Fibroblast of lung (primary cell): ENCODE results near the gene CCDC92. TPM values are rescaled to one million over a fixed set of nuclear protein-coding genes. Genes with fewer than 3 reads are reported as not detected.
A peak's percentile ranks its signal among the peaks of the same experiment; 100 is the strongest.

Source experiments
- DNase-seq, 2 donors: peaks; one replicate each; pipeline versions ENCODE4 v3.0.0 to v3.0.0-alpha.2; 2010; ENCODE audit warnings: low read depth in 2 of 2
- H2AFZ ChIP-seq: 2 replicates; pipeline ENCODE4 v1.5.1; 2012; ENCODE audit warnings: low read length, control low read depth, inconsistent platforms
- H3K27ac ChIP-seq: 2 replicates; pipeline ENCODE4 v1.5.1; 2011; ENCODE audit warnings: low read length, control low read depth; ENCODE audit not compliant: insufficient read depth
- H3K27me3 ChIP-seq: 2 replicates; pipeline ENCODE4 v1.5.1; 2011; ENCODE audit warnings: mild to moderate bottlenecking, low read length; ENCODE audit not compliant: control insufficient read depth, insufficient read depth
- H3K36me3 ChIP-seq: 2 replicates; pipeline ENCODE4 v1.5.1; 2011; ENCODE audit warnings: low read length; ENCODE audit not compliant: control insufficient read depth, insufficient read depth
- H3K4me1 ChIP-seq: 2 replicates; pipeline ENCODE4 v1.5.1; 2011; ENCODE audit warnings: low read length; ENCODE audit not compliant: control insufficient read depth, insufficient read depth; ENCODE audit errors: extremely low read depth
- H3K4me2 ChIP-seq: 2 replicates; pipeline ENCODE4 v1.5.1; 2011; ENCODE audit warnings: low read length, control low read depth; ENCODE audit not compliant: insufficient read depth; ENCODE audit errors: extremely low read depth
- H3K4me3 ChIP-seq, 4 experiments: fragments of 200-600 bp in 1 of 4; sonication (generic) in 1 of 4; replicated peaks in 1 of 4; 2 replicates each; pipeline ENCODE4 v1.5.1; 2011 to 2016; ENCODE audit warnings: low read length in 4 of 4, low read depth in 3 of 4, mild to moderate bottlenecking in 3 of 4, control low read depth in 2 of 4, inconsistent platforms in 1 of 4, mixed read lengths in 1 of 4; ENCODE audit not compliant: insufficient read depth in 1 of 4; ENCODE audit errors: control extremely low read depth in 1 of 4
- H3K79me2 ChIP-seq: 2 replicates; pipeline ENCODE4 v1.5.1; 2012; ENCODE audit warnings: mild to moderate bottlenecking, low read length, inconsistent platforms; ENCODE audit not compliant: control insufficient read depth, insufficient read depth
- H3K9ac ChIP-seq: 2 replicates; pipeline ENCODE4 v1.5.1; 2011; ENCODE audit warnings: mild to moderate bottlenecking, low read length, control low read depth; ENCODE audit not compliant: insufficient read depth
- H3K9me3 ChIP-seq: 2 replicates; pipeline ENCODE4 v1.5.1; 2012; ENCODE audit warnings: low read depth, low read length; ENCODE audit not compliant: control insufficient read depth, insufficient read depth
- H4K20me1 ChIP-seq: 2 replicates; pipeline ENCODE4 v1.5.1; 2011; ENCODE audit warnings: low read length; ENCODE audit not compliant: control insufficient read depth, insufficient read depth; ENCODE audit errors: extremely low read depth
- EZH2 ChIP-seq: IDR thresholded peaks from 2 replicates; pipeline ENCODE4 v1.5.1; 2012; ENCODE audit warnings: low read length, control low read depth, mild to moderate bottlenecking; ENCODE audit errors: missing control alignments
- polyA plus RNA-seq, 2 donors: library from polyadenylated mRNA; depleted of rRNA in 1 of 2; stranded (reverse) in 1 of 2; unstranded in 1 of 2; fragments of >200 nt; gene quantifications; 2 replicates each; pipeline ENCODE4 v1.2.1, GENCODE V29; 2011 to 2012; ENCODE audit warnings: missing spikeins in 1 of 2
- total RNA-seq: library from RNA; depleted of rRNA; stranded (reverse); fragments of >200 nt; gene quantifications from 2 replicates; pipeline ENCODE4 v1.2.1, GENCODE V29; 2014
- TF ChIP-seq, protein P1 (sequence below), 2 donors: IDR thresholded peaks in 1 of 2; conservative IDR thresholded peaks in 1 of 2; 1 replicate in 1 of 2; 2 replicates in 1 of 2; pipeline ENCODE4 v1.5.1; 2011 to 2012; ENCODE audit warnings: low read length in 2 of 2, control low read depth in 1 of 2, inconsistent platforms in 1 of 2, low read depth in 1 of 2, mild to moderate bottlenecking in 1 of 2

Gene CCDC92
- total and polyA plus RNA-seq, 2 donors (not counting 1 experiment from before 2014, with no cell fraction given) = 13.2 to 42.3 TPM

DNA sequence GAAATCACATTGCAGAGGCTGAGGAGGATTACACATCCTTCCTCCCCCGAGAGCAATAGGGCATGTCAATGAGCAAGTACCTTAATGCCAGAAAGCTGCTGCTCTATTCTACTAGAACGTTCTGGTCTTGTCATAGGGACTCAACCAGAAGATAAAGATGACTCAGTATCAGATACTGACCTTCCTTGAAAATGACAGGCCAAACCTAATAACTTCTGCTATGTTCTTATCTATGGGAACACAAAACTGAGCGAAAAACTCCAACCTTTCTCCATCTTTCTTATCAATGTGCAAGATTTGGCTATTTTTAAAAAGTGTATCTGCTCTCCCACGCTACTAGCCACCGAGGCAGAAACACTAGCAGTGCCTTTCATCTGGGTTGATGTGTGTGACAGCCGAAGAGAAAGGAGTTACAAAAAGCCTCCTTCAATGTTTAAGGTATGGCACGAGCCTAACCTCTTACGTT lies 5.5 kb downstream of the CCDC92 start:
- TF ChIP-seq, protein P1, sequence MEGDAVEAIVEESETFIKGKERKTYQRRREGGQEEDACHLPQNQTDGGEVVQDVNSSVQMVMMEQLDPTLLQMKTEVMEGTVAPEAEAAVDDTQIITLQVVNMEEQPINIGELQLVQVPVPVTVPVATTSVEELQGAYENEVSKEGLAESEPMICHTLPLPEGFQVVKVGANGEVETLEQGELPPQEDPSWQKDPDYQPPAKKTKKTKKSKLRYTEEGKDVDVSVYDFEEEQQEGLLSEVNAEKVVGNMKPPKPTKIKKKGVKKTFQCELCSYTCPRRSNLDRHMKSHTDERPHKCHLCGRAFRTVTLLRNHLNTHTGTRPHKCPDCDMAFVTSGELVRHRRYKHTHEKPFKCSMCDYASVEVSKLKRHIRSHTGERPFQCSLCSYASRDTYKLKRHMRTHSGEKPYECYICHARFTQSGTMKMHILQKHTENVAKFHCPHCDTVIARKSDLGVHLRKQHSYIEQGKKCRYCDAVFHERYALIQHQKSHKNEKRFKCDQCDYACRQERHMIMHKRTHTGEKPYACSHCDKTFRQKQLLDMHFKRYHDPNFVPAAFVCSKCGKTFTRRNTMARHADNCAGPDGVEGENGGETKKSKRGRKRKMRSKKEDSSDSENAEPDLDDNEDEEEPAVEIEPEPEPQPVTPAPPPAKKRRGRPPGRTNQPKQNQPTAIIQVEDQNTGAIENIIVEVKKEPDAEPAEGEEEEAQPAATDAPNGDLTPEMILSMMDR (conservative IDR thresholded peaks at IDR 0.05 in 1 of 2, IDR thresholded peaks at IDR 0.05 in 1 of 2; ENCODE audit: low read depth in 1 of 2, low read length in 2 of 2) = no peak
- TF ChIP-seq EZH2 = no peak
- Histone ChIP-seq H3K4me2 (no peak overlapping the region), H2AFZ (no peak overlapping the region), H3K9ac (no peak overlapping the region), H3K36me3 (no peaks in the 10 kb centered on the region), H4K20me1 (no peaks in the 10 kb centered on the region), H3K27me3 (no peaks in the 10 kb centered on the region), H3K4me1 (peaks cover 9% of the 10 kb centered on the region), H3K9me3 (no peaks in the 10 kb centered on the region), H3K27ac (no peak overlapping the region), H3K4me3 (no peak overlapping the region), H3K79me2 (peaks cover 35% of the 10 kb centered on the region)
- DNase-seq = no peak

DNA sequence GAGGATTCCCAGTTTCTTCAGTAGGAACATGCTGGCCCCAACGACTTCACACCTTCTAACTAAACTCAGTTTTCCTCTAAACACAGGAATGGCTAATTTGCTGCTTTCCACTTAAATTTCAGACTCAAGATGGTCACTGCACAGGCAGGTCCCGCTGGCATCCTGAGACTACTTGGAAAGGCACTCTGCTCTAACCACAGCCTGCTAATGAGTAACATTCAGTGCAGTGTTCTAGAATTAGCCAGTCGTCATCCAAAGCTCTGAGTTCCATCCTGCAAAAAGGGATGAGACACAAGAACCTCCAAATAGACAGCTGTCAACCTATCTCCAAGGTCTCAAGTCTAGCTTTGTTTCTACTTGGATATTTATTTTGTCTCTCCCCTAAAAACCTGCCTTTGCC lies 6.0 kb downstream of the CCDC92 start:
- Histone ChIP-seq H2AFZ (no peak overlapping the region), H3K27ac (no peak overlapping the region), H3K9ac (no peak overlapping the region), H4K20me1 (no peaks in the 10 kb centered on the region), H3K4me2 (no peak overlapping the region), H3K36me3 (no peaks in the 10 kb centered on the region), H3K79me2 (peaks cover 31% of the 10 kb centered on the region), H3K27me3 (no peaks in the 10 kb centered on the region), H3K4me3 (no peak overlapping the region), H3K9me3 (no peaks in the 10 kb centered on the region), H3K4me1 (peaks cover 9% of the 10 kb centered on the region)
- TF ChIP-seq, protein P1 (conservative IDR thresholded peaks at IDR 0.05 in 1 of 2, IDR thresholded peaks at IDR 0.05 in 1 of 2; ENCODE audit: low read depth in 1 of 2, low read length in 2 of 2) = no peak
- TF ChIP-seq EZH2 = no peak
- peak; percentile 41 to 80 for DNase-seq

DNA sequence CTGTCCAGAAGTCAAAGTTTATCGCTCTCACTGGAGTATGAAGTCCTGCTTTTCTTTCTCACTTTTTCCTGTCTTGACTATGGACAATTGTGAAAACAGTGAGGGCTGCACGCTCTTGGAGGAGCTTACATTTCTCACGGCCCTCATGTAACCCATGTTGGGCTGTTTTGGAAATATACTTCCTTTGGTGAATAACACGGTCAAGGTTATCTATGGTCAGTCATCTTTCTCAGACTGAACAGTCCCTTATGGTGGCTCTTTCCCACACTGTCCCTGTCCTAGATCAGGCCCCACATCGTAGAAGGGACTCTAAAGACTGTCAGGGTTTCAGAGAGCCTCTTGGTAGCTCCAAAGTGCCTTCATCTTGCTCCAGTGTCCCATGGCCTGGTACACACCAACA lies 7.2 kb downstream of the CCDC92 start:
- no peaks in the 10 kb centered on the region for H3K36me3 ChIP-seq
- no peaks in the 10 kb centered on the region for H3K9me3 ChIP-seq
- H4K20me1 ChIP-seq = no peaks in the 10 kb centered on the region
- no peak overlapping the region for H3K4me3 ChIP-seq
- H3K79me2 ChIP-seq = peaks cover 21% of the 10 kb centered on the region
- no peaks in the 10 kb centered on the region for H3K27me3 ChIP-seq
- H3K9ac ChIP-seq = no peak overlapping the region
- H3K4me1 ChIP-seq = peaks cover 9% of the 10 kb centered on the region
- no peak overlapping the region for H3K4me2 ChIP-seq
- TF ChIP-seq EZH2 = no peak
- H3K27ac ChIP-seq = no peak overlapping the region
- no peak overlapping the region for H2AFZ ChIP-seq
- DNase-seq = no peak
